ENCODE data around the gene GABRP.
"Not testable (repeated sequence)": the region's sequence is repeated elsewhere in the genome, so short reads cannot be mapped to it uniquely, and the experiment has no call there.

GABRP gene

GRCh38 chr5:170783498-170784247 is at the start of gene GABRP:
Gene GABRP, plus strand, starts transcription at chr5:170783725. Its CDS starts 4,891 bp downstream, at chr5:170788616.
- no peak for DNase-seq (ENCODE audit: extremely low read depth in 1 of 2, low read depth in 1 of 2)

GRCh38 chr5:170736966-170737365 is 46.6 kb upstream of the GABRP start:
- DNase-seq (ENCODE audit: extremely low read depth in 1 of 2, low read depth in 1 of 2): no peak

- DNase-seq (ENCODE audit: extremely low read depth in 1 of 2, low read depth in 1 of 2): no peak
Observed at GRCh38 chr5:170737591-170737990, 45.9 kb upstream of the GABRP start.

GRCh38 chr5:170738840-170739239 is 44.7 kb upstream of the GABRP start:
- DNase-seq (ENCODE audit: extremely low read depth in 1 of 2, low read depth in 1 of 2): no peak

GRCh38 chr5:170739446-170739845 is 44.1 kb upstream of the GABRP start:
- no peak for DNase-seq (ENCODE audit: extremely low read depth in 1 of 2, low read depth in 1 of 2)

- no peak for DNase-seq (ENCODE audit: extremely low read depth in 1 of 2, low read depth in 1 of 2)
Observed at GRCh38 chr5:170740551-170741205, 42.8 kb upstream of the GABRP start.

GRCh38 chr5:170741801-170742200 is 41.7 kb upstream of the GABRP start:
- no peak for DNase-seq (ENCODE audit: extremely low read depth in 1 of 2, low read depth in 1 of 2)

GRCh38 chr5:170743876-170744212 is 39.7 kb upstream of the GABRP start:
- DNase-seq (ENCODE audit: extremely low read depth in 1 of 2, low read depth in 1 of 2): no peak

GRCh38 chr5:170745481-170746071 is 37.9 kb upstream of the GABRP start:
- no peak for DNase-seq (ENCODE audit: extremely low read depth in 1 of 2, low read depth in 1 of 2)

- no peak for DNase-seq (ENCODE audit: extremely low read depth in 1 of 2, low read depth in 1 of 2)
Observed at GRCh38 chr5:170746075-170746960, 37.2 kb upstream of the GABRP start.

GRCh38 chr5:170746961-170747340 is 36.6 kb upstream of the GABRP start:
- no peak for DNase-seq (ENCODE audit: extremely low read depth in 1 of 2, low read depth in 1 of 2)

GRCh38 chr5:170747357-170747756 is 36.2 kb upstream of the GABRP start:
- DNase-seq (ENCODE audit: extremely low read depth in 1 of 2, low read depth in 1 of 2): no peak

GRCh38 chr5:170747851-170748250 is 35.7 kb upstream of the GABRP start:
- no peak for DNase-seq (ENCODE audit: extremely low read depth in 1 of 2, low read depth in 1 of 2)

GRCh38 chr5:170748951-170749471 is 34.5 kb upstream of the GABRP start:
- DNase-seq (ENCODE audit: extremely low read depth in 1 of 2, low read depth in 1 of 2): no peak

GRCh38 chr5:170749911-170750431 is 33.6 kb upstream of the GABRP start:
- no peak for DNase-seq (ENCODE audit: extremely low read depth in 1 of 2, low read depth in 1 of 2)

GRCh38 chr5:170750791-170751190 is 32.7 kb upstream of the GABRP start:
- no peak for DNase-seq (ENCODE audit: extremely low read depth in 1 of 2, low read depth in 1 of 2)

- no peak for DNase-seq (ENCODE audit: extremely low read depth in 1 of 2, low read depth in 1 of 2)
Observed at GRCh38 chr5:170751631-170752030, 31.9 kb upstream of the GABRP start.

GRCh38 chr5:170752257-170753215 is 31.0 kb upstream of the GABRP start:
- DNase-seq (ENCODE audit: extremely low read depth in 1 of 2, low read depth in 1 of 2): no peak

- no peak for DNase-seq (ENCODE audit: extremely low read depth in 1 of 2, low read depth in 1 of 2)
Observed at GRCh38 chr5:170753311-170753710, 30.2 kb upstream of the GABRP start.

- not testable (repeated sequence) for DNase-seq (ENCODE audit: extremely low read depth in 1 of 2, low read depth in 1 of 2)
Observed at GRCh38 chr5:170754508-170754907, 29.0 kb upstream of the GABRP start.
